HG03460 (cell line): ENCODE results near the gene ACAT1.
"Not testable (repeated sequence)": the region's sequence is repeated elsewhere in the genome, so short reads cannot be mapped to it uniquely, and the experiment has no call there.

ENCODE experiments used
- ATAC-seq: cut with Tn5 transposase; IDR thresholded peaks from one replicate; pipeline ENCODE4 v1.9.1; 2021; ENCODE audit not compliant: unreplicated experiment

ACAT1 gene

GRCh38 chr11:108144615-108145014 lies 23.2 kb downstream of the ACAT1 start:
- ATAC-seq = no peak

DNA sequence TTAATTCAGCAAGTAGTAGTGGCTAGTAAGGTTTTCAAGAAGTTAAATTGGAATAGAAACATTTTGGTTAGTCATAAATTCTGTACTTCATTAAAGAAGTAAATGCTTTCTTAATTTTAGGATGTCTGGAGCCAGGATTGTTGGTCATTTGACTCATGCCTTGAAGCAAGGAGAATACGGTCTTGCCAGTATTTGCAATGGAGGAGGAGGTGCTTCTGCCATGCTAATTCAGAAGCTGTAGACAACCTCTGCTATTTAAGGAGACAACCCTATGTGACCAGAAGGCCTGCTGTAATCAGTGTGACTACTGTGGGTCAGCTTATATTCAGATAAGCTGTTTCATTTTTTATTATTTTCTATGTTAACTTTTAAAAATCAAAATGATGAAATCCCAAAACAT lies 25.8 kb downstream of the ACAT1 start:
- ATAC-seq = no peak

GRCh38 chr11:108148556-108148955 lies 27.2 kb downstream of the ACAT1 start:
- ATAC-seq = no peak

GRCh38 chr11:108154591-108154990 lies 33.2 kb downstream of the ACAT1 start:
- no peak for ATAC-seq

DNA sequence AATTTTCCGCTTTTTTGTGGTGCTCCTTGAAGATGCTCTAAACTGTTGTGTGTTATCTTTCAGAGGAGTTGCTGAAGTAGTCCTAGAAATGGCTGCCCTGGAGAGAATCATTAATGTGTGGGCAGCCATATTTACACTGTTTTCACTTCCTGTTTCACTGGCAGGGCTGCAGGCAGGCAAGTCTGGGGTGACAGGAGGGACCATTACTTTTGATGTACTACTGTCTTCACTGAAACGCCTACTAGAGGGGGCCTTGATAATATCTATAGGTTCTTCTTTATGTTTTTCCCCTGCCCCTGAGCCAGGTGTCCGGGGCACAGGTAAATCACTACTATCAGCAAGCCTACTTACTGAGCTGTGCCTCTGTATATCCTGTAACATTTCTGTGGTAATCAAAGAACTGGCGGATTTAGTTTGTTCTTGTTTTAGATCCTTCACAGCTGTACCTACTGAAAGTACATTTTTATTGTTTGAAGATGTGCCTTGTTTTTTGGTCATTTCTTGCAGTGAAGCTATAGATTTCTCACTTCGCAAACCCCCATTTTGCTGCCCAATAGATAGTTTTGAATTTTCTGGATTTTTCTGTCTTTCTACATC lies 39.7 kb downstream of the ACAT1 start:
- peak; percentile 99 for ATAC-seq

GRCh38 chr11:108162878-108163277 lies 41.5 kb downstream of the ACAT1 start:
- not testable (repeated sequence) for ATAC-seq

- ATAC-seq = no peak
Measured at GRCh38 chr11:108167624-108168023, 46.3 kb downstream of the ACAT1 start.

DNA sequence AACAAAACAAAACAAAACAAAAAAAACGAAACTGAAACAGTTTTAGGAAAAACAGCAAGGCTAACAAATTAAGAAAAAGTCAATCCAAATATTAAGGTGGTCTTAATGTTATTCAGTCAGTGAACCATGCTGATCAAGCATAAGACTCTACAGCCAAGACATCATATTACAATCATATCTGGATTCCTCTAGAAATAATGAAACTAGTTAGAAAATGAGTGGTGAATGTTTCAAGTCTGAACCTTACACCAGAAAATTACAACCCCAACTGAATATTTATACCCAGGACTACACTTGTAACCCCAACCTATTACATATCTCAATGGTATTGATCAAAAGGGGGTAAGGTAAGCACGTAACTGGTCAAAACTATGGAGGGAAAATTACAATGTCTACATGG lies 48.8 kb downstream of the ACAT1 start:
- ATAC-seq = no peak

- ATAC-seq = no peak
Measured at GRCh38 chr11:108177570-108177969, 56.2 kb downstream of the ACAT1 start.

- no peak for ATAC-seq
Measured at GRCh38 chr11:108193725-108194124, 72.4 kb downstream of the ACAT1 start.

- no peak for ATAC-seq
Measured at GRCh38 chr11:108196901-108197300, 75.5 kb downstream of the ACAT1 start.
